NCI-H226 (cell line): Measurements from ENCODE around the gene MERTK.
"Not testable (repeated sequence)": the region's sequence is repeated elsewhere in the genome, so short reads cannot be mapped to it uniquely, and the experiment has no call there.

ENCODE experiments used
- DNase-seq: peaks from one replicate; pipeline ENCODE4 v3.0.0-alpha.2; 2015

The MERTK gene

GRCh38 chr2:111946294-111947114 is 48.1 kb downstream of the MERTK start:
- DNase-seq = peak; percentile 96

DNA sequence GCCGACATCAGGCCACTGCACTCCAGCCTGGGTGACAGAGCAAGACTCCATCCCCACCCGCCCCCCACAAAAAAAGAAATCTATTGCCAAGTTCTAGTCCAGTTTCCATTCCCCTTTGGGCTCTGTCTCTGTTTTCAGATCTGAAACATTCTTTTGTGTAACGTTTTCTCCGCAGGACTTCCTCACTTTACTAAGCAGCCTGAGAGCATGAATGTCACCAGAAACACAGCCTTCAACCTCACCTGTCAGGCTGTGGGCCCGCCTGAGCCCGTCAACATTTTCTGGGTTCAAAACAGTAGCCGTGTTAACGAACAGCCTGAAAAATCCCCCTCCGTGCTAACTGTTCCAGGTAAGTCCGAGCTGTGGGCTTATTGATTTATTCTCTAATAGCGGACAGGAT is 48.8 kb downstream of the MERTK start:
- no peak for DNase-seq

GRCh38 chr2:111948832-111949231 is 50.4 kb downstream of the MERTK start:
- DNase-seq = no peak

DNA sequence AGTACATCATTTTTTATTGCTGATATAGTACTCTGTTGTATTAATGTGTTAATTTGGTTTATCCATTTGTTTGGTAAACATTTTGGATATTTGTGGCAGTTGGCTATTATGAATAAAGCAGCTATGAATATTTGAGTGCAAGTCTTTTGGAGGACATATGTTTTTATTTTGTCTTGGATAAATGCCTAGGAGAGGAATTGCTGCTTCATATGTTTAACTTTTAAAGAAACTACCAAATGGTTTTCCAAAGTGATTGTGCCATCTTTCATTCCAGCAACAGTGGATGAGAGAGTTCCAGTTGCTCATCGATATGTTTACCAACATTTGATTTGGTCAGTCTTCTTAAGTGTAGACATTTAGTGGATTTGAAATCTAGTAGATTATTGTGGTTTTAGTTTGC is 51.8 kb downstream of the MERTK start:
- no peak for DNase-seq

GRCh38 chr2:111951486-111951885 is 53.1 kb downstream of the MERTK start:
- no peak for DNase-seq

DNA sequence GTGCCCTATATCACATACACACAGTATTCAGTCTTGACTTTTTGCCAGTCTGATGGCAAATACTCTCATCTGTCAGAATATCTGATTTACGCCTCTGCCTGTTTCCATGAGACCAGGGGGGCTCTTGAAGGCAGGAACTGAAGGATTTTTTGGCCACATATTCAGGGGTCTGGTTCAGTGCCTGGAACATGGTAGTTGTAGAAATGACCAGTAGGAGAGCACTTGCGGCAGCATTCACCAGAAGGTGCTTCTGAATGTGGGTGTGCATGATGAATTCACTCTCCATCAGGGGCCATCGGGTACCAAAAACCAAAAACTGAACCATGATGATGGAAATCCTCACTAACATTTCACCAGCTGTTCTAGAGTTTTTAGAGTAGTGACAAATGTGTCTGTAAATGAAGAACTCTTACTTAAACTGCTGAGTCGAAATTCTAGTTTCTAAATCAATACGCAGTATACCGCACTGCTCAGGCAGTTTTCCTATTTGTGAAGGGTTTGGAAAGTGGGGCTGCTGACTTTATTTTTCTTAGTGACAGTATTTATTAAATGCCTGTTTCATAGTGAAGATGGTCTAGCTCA is 54.6 kb downstream of the MERTK start:
- DNase-seq = no peak

DNA sequence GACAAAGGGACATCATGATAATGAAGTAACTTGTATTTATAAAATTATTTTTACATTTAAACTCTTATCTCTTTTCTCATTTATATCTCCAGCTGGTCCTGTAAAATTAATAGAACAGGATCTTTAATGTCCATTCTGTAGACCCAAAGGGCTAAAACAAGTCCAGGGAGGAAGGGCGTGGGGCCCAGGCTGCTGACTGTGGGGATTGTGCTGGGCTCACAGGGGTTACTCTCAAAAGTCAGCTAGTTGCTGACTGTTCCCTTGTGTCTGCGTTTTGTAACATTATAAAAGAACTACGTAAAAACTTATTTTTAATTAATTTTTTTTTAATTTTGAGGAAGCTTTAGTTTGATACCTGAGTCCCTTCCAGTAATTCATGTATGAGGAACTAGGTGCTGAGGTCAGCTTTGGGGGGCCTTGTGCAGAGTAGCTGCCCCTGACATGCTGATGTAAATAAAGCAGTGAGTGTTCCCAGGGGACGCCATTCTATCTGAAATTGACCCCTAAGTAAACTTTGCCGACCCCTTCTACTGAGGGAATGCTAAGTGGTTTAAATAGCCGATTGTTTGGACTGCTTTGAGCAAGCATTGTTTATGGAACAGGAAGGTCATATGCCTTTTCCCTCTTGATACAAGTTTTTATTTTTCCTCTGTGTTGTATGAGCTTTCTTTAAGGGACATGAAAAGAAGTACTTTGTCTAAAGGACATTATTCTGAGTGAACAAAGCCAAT is 56.4 kb downstream of the MERTK start:
- DNase-seq = no peak

DNA sequence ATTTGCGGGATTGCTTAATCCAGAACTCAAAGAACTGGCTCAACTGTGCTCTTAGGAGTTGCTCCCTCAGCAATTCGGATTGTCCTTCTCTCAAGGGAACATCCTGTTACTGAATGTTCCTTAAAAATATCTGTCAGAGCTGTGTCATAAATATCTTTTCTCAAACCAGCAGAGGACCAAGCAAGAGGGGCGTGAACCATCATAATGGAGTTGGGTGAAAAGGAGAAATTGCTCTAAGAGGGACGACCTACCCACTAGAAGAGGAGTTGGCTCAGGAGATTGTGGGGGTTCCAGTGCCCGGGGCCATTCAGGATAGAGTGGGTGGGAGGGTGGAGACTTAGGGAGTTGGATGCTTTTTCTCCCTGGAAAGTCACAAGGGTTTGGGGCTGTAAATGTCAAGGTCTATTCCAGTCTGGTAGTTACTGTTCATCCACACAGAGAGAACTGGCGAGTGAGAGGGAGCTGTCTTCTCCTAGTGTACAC is 59.5 kb downstream of the MERTK start:
- no peak for DNase-seq

DNA sequence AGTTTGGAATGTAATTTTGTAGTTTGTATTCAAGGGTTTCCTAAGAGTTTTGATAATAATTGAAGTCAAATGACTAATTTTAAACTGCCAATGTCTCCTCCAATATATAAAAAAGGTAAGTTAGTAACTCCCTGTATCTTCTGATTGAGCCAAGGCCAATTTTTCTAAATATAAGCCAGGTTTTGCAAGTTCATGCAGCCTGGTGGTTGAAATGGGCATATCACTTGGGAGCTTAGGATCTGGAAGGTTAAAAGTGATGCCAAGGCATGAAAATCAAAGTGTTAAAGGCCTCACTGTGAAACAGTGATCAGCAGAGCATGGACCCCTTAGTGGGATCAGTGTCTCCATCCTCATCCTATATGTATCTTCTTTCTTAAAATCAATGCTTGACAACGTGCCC is 60.5 kb downstream of the MERTK start:
- no peak for DNase-seq

DNA sequence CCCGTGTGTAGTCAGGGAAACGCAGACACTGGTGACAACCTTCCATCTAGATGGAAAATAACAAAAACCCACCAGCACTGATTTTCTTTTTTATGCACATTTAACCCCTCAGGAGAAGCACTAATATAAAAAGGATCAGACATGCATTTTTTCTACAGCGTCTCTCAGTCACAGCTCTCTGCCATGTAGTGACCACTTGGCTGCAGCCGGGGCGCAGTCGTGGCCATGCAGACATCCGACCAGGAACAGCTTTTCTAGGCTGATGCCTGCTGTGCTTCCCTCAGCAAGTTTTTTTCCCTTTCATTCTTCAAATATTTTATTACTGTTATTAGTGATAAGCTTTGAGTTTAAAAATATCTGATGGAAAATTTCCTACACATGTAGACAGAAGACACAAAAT is 63.3 kb downstream of the MERTK start:
- no peak for DNase-seq

DNA sequence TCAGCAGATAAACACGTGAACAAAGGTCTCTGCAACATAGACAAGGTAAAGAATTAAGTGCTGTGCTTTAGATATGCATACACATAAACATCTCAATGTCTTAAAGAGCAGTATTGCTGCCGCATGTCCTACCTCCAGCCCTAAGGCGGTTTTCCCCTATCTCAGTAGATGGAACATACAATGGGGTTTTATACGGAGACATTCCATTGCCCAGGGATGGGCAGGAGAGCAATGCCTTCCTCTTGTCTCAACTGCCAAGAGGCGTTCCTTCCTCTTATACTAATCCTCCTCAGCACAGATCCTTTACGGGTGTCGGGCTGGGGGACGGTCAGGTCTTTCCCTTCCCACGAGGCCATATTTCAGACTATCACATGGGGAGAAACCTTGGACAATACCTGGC is 64.7 kb downstream of the MERTK start:
- DNase-seq = not testable (repeated sequence)

- DNase-seq = not testable (repeated sequence)
These were observed 65.1 kb downstream of the MERTK start for GRCh38 chr2:111963508-111963907.

DNA sequence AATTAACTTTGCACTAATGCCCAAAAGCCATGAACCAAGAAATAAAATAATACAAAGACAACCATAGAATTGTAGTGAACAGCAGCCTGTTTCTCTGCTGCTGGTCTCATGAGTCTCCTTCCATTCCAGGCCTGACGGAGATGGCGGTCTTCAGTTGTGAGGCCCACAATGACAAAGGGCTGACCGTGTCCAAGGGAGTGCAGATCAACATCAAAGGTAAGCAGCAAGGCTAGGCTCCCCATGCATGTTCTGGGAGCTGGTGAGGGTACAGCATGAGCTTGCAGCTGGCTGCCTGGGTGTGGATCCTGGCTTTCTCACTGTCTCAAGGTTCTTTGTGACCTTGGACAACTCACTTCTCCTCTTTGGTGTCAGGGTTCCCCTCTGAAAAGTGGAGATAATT is 66.7 kb downstream of the MERTK start:
- no peak for DNase-seq

GRCh38 chr2:111966241-111966640 is 67.8 kb downstream of the MERTK start:
- no peak for DNase-seq

- no peak for DNase-seq
These were observed 68.6 kb downstream of the MERTK start for GRCh38 chr2:111967018-111967417.

DNA sequence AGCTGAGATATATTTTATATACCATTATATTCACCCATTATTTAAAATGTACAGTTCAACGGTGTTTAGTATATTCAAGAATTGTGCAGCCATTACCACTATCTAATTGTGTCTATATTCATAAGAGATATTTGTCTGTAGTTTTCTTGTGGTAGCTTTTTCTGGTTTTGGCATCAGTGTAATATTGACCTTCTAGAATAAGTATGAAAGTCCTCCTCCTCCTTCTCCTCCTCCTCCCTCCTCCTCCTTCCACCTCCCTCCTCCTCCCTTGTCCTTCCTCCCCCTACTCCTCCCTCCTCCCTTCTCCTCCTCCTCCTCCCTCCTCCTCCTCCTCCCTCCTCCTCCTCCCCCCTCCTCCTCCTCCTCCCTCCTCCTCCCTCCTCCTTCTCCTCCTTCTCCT is 72.0 kb downstream of the MERTK start:
- no peak for DNase-seq

- DNase-seq = no peak
These were observed 74.7 kb downstream of the MERTK start for GRCh38 chr2:111972955-111973565.

GRCh38 chr2:111973701-111974100 is 75.3 kb downstream of the MERTK start:
- DNase-seq = no peak

DNA sequence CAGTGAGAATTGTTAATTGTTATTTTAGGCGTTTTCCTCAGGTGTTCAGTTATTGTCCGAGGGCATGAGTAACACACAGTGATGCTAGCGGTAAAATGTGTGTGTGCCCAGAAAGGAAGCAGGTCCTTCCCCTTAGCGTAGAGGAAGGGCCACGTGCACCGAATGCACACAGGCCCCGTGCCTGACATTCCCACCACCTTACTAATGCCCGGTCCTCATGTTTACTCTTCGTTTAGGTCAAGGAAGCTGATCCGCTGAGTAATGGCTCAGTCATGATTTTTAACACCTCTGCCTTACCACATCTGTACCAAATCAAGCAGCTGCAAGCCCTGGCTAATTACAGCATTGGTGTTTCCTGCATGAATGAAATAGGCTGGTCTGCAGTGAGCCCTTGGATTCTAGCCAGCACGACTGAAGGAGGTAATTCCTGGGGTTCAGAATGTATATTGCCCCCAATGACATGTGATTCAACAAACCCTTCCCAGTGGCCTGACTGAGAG is 76.7 kb downstream of the MERTK start:
- peak; percentile 5 for DNase-seq

GRCh38 chr2:111975819-111976218 is 77.4 kb downstream of the MERTK start:
- DNase-seq = no peak

GRCh38 chr2:111977240-111977639 is 78.8 kb downstream of the MERTK start:
- no peak for DNase-seq

GRCh38 chr2:111978452-111979170 is 80.2 kb downstream of the MERTK start:
- DNase-seq = no peak

DNA sequence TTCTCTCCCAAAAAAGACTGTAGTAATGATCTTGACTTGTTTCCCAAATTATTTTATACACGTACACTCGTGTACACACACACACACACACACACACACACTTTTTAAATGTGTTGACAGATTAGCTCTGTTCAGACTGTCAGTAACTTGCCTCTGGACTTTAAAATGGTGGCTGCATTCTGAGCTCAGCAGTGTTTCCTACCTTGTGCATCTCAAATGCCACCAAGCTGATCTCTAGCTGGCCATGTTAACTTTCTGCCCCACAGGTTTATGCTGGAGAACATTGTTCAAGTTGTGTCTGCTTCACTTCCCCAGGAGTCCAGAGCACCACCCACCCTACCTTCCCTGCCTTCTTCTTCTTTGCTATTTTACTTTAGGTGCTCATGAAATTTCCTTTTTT is 83.3 kb downstream of the MERTK start:
- no peak for DNase-seq
